ENCODE results near the gene KPNA1.

Gene KPNA1

DNA sequence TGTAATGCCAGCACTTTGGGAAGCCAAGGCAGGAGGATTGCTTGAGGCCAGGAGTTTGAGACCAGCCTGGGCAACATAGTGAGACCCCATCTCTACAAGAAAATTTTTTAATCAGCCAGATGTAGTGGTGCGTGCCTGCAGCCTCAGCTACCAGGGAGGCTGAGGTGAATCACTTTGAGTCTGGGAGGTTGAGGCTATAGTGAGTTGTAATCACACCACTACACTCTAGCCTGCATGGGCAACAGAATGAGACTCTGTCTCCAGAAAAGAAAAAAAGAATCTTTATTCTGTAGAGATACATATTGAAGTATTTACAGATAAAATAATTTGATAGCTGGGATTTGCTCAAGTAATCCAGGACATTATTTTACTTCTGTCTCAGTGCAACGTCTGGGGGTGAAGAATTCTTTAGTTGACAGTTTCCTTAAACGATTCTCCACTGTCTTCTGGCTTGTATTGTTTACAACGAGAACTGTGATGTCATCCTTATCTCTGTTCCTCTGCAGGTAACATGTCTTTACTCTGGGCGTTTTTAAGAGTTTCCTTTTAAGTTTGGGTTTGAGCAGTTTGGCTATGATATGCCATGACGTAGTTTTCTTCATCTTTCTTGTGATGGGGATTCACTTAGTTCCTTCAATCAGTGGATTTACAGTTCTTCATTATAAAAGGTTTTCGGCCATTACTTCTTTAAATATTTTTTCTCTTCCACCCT is 26.3 kb downstream of the KPNA1 start:
- DNase-seq (ENCODE audit: low spot score), result no peak
- H3K9me3 ChIP-seq (replicated peaks in 1 of 2; ENCODE audit: control insufficient read depth in 2 of 2, insufficient read depth in 1 of 2, low read depth in 1 of 2, low read length in 2 of 2), result peaks cover 0 to 6% of the 10 kb centered on the region in 2 donors
- H3K4me2 ChIP-seq (ENCODE audit: insufficient read depth, low read length, poor library complexity, severe bottlenecking), result no peak overlapping the region
- H3K23ac ChIP-seq (ENCODE audit: low read depth, low read length, poor library complexity), result no peak overlapping the region
- H3K27ac ChIP-seq (replicated peaks; ENCODE audit: low read length), result no peak overlapping the region
- WGBS, 2 donors (ENCODE audit: extremely low coverage in 2 of 2, insufficient read length in 2 of 2, insufficient replicate concordance in 1 of 2), result no CpG with 5 or more reads among the region's 7 CpGs
- no peak overlapping the region for H3K18ac ChIP-seq (ENCODE audit: low read length)
- H3K4ac ChIP-seq (ENCODE audit: low read length), result no peak overlapping the region
- H3K27me3 ChIP-seq (ENCODE audit: control insufficient read depth in 3 of 3, insufficient read depth in 3 of 3, low read depth in 1 of 3, low read length in 3 of 3), result no peaks in the 10 kb centered on the region
- H3K4me3 ChIP-seq (ENCODE audit: low read length in 2 of 2), result no peak overlapping the region
- H2BK12ac ChIP-seq (ENCODE audit: low read length), result no peak overlapping the region
- peaks cover 2 to 88% of the 10 kb centered on the region in 2 donors for H3K36me3 ChIP-seq (replicated peaks in 1 of 2; ENCODE audit: control insufficient read depth in 2 of 2, insufficient read depth in 2 of 2, low read length in 2 of 2)
- no peak overlapping the region for H2BK5ac ChIP-seq (ENCODE audit: low read length)
- no peak overlapping the region for H4K8ac ChIP-seq (ENCODE audit: low read depth, low read length)
- H2BK15ac ChIP-seq (ENCODE audit: low read length), result no peak overlapping the region
- H3K4me1 ChIP-seq (ENCODE audit: control insufficient read depth in 2 of 2, insufficient read depth in 1 of 2, low read depth in 1 of 2, low read length in 2 of 2), result no peaks in the 10 kb centered on the region
- no peak overlapping the region for H2AFZ ChIP-seq (ENCODE audit: low read length)
- no peak overlapping the region for H3K14ac ChIP-seq (ENCODE audit: low read length)
- H3K9ac ChIP-seq (ENCODE audit: low read depth, low read length, poor library complexity), result no peak overlapping the region
- no peak overlapping the region for H2BK120ac ChIP-seq (ENCODE audit: low read depth, low read length)
- H2AK5ac ChIP-seq (ENCODE audit: low read depth, low read length), result no peak overlapping the region
- no peak overlapping the region for H4K91ac ChIP-seq (ENCODE audit: low read depth, low read length, poor library complexity)
- H3K79me1 ChIP-seq (ENCODE audit: low read depth, low read length), result peaks cover 3% of the 10 kb centered on the region

DNA sequence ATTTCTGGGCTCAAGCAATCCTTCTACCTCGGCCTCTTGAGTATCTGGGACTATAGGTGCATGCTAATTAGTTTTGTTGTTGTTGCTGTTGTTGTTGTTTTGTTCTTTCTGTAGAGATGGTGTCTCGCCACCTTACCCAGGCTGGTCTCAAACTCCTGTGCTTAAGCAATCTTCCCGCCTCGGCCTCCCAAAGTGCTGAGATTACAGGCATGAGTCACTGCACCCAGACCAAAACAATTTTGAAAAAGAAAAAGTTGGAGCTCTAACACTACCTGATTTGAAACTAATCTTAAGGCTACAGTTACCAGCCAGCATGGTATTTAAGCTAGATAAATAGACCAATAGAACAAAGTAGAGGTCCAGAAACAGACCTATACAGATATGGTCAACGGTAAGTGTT is 29.8 kb downstream of the KPNA1 start:
- H3K36me3 ChIP-seq (replicated peaks in 1 of 2; ENCODE audit: control insufficient read depth in 2 of 2, insufficient read depth in 2 of 2, low read length in 2 of 2), result peaks cover 0 to 63% of the 10 kb centered on the region in 2 donors
- no peak overlapping the region for H2BK12ac ChIP-seq (ENCODE audit: low read length)
- H3K4me1 ChIP-seq (ENCODE audit: control insufficient read depth in 2 of 2, insufficient read depth in 1 of 2, low read depth in 1 of 2, low read length in 2 of 2), result no peaks in the 10 kb centered on the region
- H2BK15ac ChIP-seq (ENCODE audit: low read length), result no peak overlapping the region
- no peak overlapping the region for H3K4me2 ChIP-seq (ENCODE audit: insufficient read depth, low read length, poor library complexity, severe bottlenecking)
- H3K9me3 ChIP-seq (replicated peaks in 1 of 2; ENCODE audit: control insufficient read depth in 2 of 2, insufficient read depth in 1 of 2, low read depth in 1 of 2, low read length in 2 of 2), result peaks cover 0 to 2% of the 10 kb centered on the region in 2 donors
- no CpG with 5 or more reads among the region's 5 CpGs for WGBS, 2 donors (ENCODE audit: extremely low coverage in 2 of 2, insufficient read length in 2 of 2, insufficient replicate concordance in 1 of 2)
- H3K9ac ChIP-seq (ENCODE audit: low read depth, low read length, poor library complexity), result no peak overlapping the region
- H3K79me1 ChIP-seq (ENCODE audit: low read depth, low read length), result peaks cover 2% of the 10 kb centered on the region
- no peak overlapping the region for H2AK5ac ChIP-seq (ENCODE audit: low read depth, low read length)
- no peak overlapping the region for H3K4me3 ChIP-seq (ENCODE audit: low read length in 2 of 2)
- no peak overlapping the region for H3K18ac ChIP-seq (ENCODE audit: low read length)
- no peak overlapping the region for H2BK5ac ChIP-seq (ENCODE audit: low read length)
- H3K14ac ChIP-seq (ENCODE audit: low read length), result no peak overlapping the region
- DNase-seq (ENCODE audit: low spot score), result no peak
- no peak overlapping the region for H2AFZ ChIP-seq (ENCODE audit: low read length)
- H4K91ac ChIP-seq (ENCODE audit: low read depth, low read length, poor library complexity), result no peak overlapping the region
- H3K4ac ChIP-seq (ENCODE audit: low read length), result no peak overlapping the region
- H4K8ac ChIP-seq (ENCODE audit: low read depth, low read length), result no peak overlapping the region
- no peak overlapping the region for H3K27ac ChIP-seq (replicated peaks; ENCODE audit: low read length)
- H3K23ac ChIP-seq (ENCODE audit: low read depth, low read length, poor library complexity), result no peak overlapping the region
- no peaks in the 10 kb centered on the region for H3K27me3 ChIP-seq (ENCODE audit: control insufficient read depth in 3 of 3, insufficient read depth in 3 of 3, low read depth in 1 of 3, low read length in 3 of 3)
- no peak overlapping the region for H2BK120ac ChIP-seq (ENCODE audit: low read depth, low read length)

DNA sequence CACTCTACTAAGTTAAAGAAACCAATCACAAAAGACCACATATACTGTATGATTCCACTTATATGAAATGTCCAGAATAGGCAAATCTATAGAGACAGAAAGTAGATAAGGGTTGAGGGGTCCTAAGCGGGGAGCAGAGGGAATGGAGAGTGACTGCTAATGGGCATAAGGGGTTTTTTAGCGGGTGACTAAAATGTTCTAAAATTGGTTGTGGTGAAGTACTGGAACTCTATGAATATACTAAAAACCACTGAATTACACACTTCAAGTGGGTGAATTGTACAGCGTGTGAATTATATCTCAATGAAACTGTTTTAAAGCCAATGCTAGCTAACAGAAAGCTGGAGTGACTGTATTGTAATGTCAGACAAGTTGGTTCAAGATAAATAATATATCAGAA is 33.3 kb downstream of the KPNA1 start:
- DNase-seq (ENCODE audit: low spot score), result no peak
- H3K27ac ChIP-seq (replicated peaks; ENCODE audit: low read length), result no peak overlapping the region
- no peak overlapping the region for H2AK5ac ChIP-seq (ENCODE audit: low read depth, low read length)
- H3K4me1 ChIP-seq (ENCODE audit: control insufficient read depth in 2 of 2, insufficient read depth in 1 of 2, low read depth in 1 of 2, low read length in 2 of 2), result no peaks in the 10 kb centered on the region
- H3K36me3 ChIP-seq (replicated peaks in 1 of 2; ENCODE audit: control insufficient read depth in 2 of 2, insufficient read depth in 2 of 2, low read length in 2 of 2), result peaks cover 0 to 31% of the 10 kb centered on the region in 2 donors
- no peak overlapping the region for H3K14ac ChIP-seq (ENCODE audit: low read length)
- H3K4ac ChIP-seq (ENCODE audit: low read length), result no peak overlapping the region
- H3K18ac ChIP-seq (ENCODE audit: low read length), result no peak overlapping the region
- H3K23ac ChIP-seq (ENCODE audit: low read depth, low read length, poor library complexity), result no peak overlapping the region
- no peak overlapping the region for H4K91ac ChIP-seq (ENCODE audit: low read depth, low read length, poor library complexity)
- H2AFZ ChIP-seq (ENCODE audit: low read length), result no peak overlapping the region
- H2BK120ac ChIP-seq (ENCODE audit: low read depth, low read length), result no peak overlapping the region
- no peak overlapping the region for H2BK15ac ChIP-seq (ENCODE audit: low read length)
- H2BK5ac ChIP-seq (ENCODE audit: low read length), result no peak overlapping the region
- no peak overlapping the region for H3K4me3 ChIP-seq (ENCODE audit: low read length in 2 of 2)
- no peak overlapping the region for H3K9ac ChIP-seq (ENCODE audit: low read depth, low read length, poor library complexity)
- peaks cover 4% of the 10 kb centered on the region for H3K79me1 ChIP-seq (ENCODE audit: low read depth, low read length)
- no peak overlapping the region for H4K8ac ChIP-seq (ENCODE audit: low read depth, low read length)
- H3K9me3 ChIP-seq (replicated peaks in 1 of 2; ENCODE audit: control insufficient read depth in 2 of 2, insufficient read depth in 1 of 2, low read depth in 1 of 2, low read length in 2 of 2), result no peaks in the 10 kb centered on the region
- H2BK12ac ChIP-seq (ENCODE audit: low read length), result no peak overlapping the region
- WGBS, 2 donors (ENCODE audit: extremely low coverage in 2 of 2, insufficient read length in 2 of 2, insufficient replicate concordance in 1 of 2), result no CpG with 5 or more reads among the region's 3 CpGs
- H3K27me3 ChIP-seq (ENCODE audit: control insufficient read depth in 3 of 3, insufficient read depth in 3 of 3, low read depth in 1 of 3, low read length in 3 of 3), result no peaks in the 10 kb centered on the region
- H3K4me2 ChIP-seq (ENCODE audit: insufficient read depth, low read length, poor library complexity, severe bottlenecking), result no peak overlapping the region

DNA sequence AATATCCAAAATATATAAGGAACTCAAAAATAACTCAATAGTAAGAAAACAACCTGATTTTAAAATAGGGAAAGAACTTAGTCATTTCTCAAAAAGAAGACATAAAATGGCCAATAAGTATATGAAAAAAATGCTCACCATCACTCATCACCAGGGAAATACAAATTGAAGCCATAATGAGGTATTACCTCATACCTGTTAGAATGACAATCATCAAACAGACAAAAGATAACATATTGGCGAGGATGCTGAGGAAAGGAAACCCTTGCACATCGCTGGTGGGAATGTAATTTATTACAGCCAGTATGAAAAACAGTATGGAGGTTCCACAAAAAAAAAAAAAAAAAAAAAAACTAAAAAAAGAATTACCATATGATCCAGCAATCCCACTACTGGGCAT is 38.2 kb downstream of the KPNA1 start:
- Histone ChIP-seq H3K4me2 (ENCODE audit: insufficient read depth, low read length, poor library complexity, severe bottlenecking) (no peak overlapping the region), H2BK5ac (ENCODE audit: low read length) (no peak overlapping the region), H3K23ac (ENCODE audit: low read depth, low read length, poor library complexity) (no peak overlapping the region), H3K79me1 (ENCODE audit: low read depth, low read length) (peaks cover 2% of the 10 kb centered on the region), H3K9ac (ENCODE audit: low read depth, low read length, poor library complexity) (no peak overlapping the region), H3K27ac (replicated peaks; ENCODE audit: low read length) (no peak overlapping the region), H3K4me1 (ENCODE audit: control insufficient read depth in 2 of 2, insufficient read depth in 1 of 2, low read depth in 1 of 2, low read length in 2 of 2) (no peaks in the 10 kb centered on the region), H2AFZ (ENCODE audit: low read length) (no peak overlapping the region), H3K27me3 (ENCODE audit: control insufficient read depth in 3 of 3, insufficient read depth in 3 of 3, low read depth in 1 of 3, low read length in 3 of 3) (no peaks in the 10 kb centered on the region), H3K18ac (ENCODE audit: low read length) (no peak overlapping the region), H4K91ac (ENCODE audit: low read depth, low read length, poor library complexity) (no peak overlapping the region), H3K14ac (ENCODE audit: low read length) (no peak overlapping the region), H2BK12ac (ENCODE audit: low read length) (no peak overlapping the region), H3K4me3 (ENCODE audit: low read length in 2 of 2) (no peak overlapping the region), H3K36me3 (replicated peaks in 1 of 2; ENCODE audit: control insufficient read depth in 2 of 2, insufficient read depth in 2 of 2, low read length in 2 of 2) (peaks cover 0 to 16% of the 10 kb centered on the region in 2 donors), H2BK120ac (ENCODE audit: low read depth, low read length) (no peak overlapping the region), H4K8ac (ENCODE audit: low read depth, low read length) (no peak overlapping the region), H3K9me3 (replicated peaks in 1 of 2; ENCODE audit: control insufficient read depth in 2 of 2, insufficient read depth in 1 of 2, low read depth in 1 of 2, low read length in 2 of 2) (peaks cover 0 to 11% of the 10 kb centered on the region in 2 donors), H3K4ac (ENCODE audit: low read length) (no peak overlapping the region), H2AK5ac (ENCODE audit: low read depth, low read length) (no peak overlapping the region), H2BK15ac (ENCODE audit: low read length) (no peak overlapping the region)
- WGBS, 2 donors (ENCODE audit: extremely low coverage in 2 of 2, insufficient read length in 2 of 2, insufficient replicate concordance in 1 of 2), result no CpG with 5 or more reads among the region's 2 CpGs
- no peak for DNase-seq (ENCODE audit: low spot score)
